PC-9 (cell line): ENCODE results near the gene ZDHHC14. TPM values are rescaled to one million over a fixed set of nuclear protein-coding genes. Genes with fewer than 3 reads are reported as not detected.

Source experiments
- BruUV-seq: library from RNA; stranded (reverse); fragments of 400-500 nt; replicated peaks from 2 replicates; lab custom pipeline; 2021; lab: Mats Ljungman, UMichigan
- CTCF ChIA-PET: fragments of 300-600 bp; sonication (Branson Sonifier 250); formaldehyde crosslinking; loops from one replicate; lab custom pipeline; 2022; ENCODE audit warnings: antibody characterized with exemption; lab: Charles Lee
- POLR2A ChIA-PET: fragments of 300-600 bp; sonication (Branson Sonifier 250); formaldehyde crosslinking; loops from one replicate; lab custom pipeline; 2022; ENCODE audit warnings: antibody characterized with exemption; ENCODE audit not compliant: unreplicated experiment; lab: Charles Lee
- DNase-seq, 2 experiments: peaks; one replicate each; pipeline versions ENCODE4 v3.0.0 to v3.0.0-alpha.2; 2015 to 2022; ENCODE audit warnings: mixed read lengths in 1 of 2
- H2AFZ ChIP-seq: fragments of 200-600 bp; sonication (generic); 2 replicates; pipeline ENCODE4 v1.8.1; 2017; ENCODE audit warnings: antibody characterized with exemption
- H3F3A ChIP-seq: fragments of 200-600 bp; sonication (generic); 2 replicates; pipeline ENCODE4 v1.8.1; 2017; ENCODE audit warnings: antibody characterized with exemption, mild to moderate bottlenecking, low read depth; ENCODE audit not compliant: insufficient read depth
- H3K27ac ChIP-seq: fragments of 200-600 bp; sonication (generic); 2 replicates; pipeline ENCODE4 v1.6.1; 2016; ENCODE audit warnings: mixed run types
- H3K27me3 ChIP-seq: fragments of 200-600 bp; sonication (generic); 2 replicates; pipeline ENCODE4 v1.6.1; 2016; ENCODE audit warnings: low read depth, mixed run types; ENCODE audit not compliant: insufficient read depth
- H3K36me3 ChIP-seq: fragments of 200-600 bp; sonication (generic); 2 replicates; pipeline ENCODE4 v1.6.1; 2016; ENCODE audit warnings: low read depth, mixed run types
- H3K4me1 ChIP-seq: fragments of 200-600 bp; sonication (generic); replicated peaks from 2 replicates; pipeline ENCODE4 v1.6.1; 2016; ENCODE audit warnings: mixed run types; ENCODE audit not compliant: insufficient read depth
- H3K4me2 ChIP-seq: fragments of 200-600 bp; sonication (generic); 2 replicates; pipeline ENCODE4 v1.6.1; 2017; ENCODE audit warnings: mixed run types
- H3K4me3 ChIP-seq: fragments of 200-600 bp; sonication (generic); 2 replicates; pipeline ENCODE4 v1.6.1; 2016; ENCODE audit warnings: mixed run types
- H3K79me2 ChIP-seq: fragments of 200-600 bp; sonication (generic); 2 replicates; pipeline ENCODE4 v1.6.1; 2017; ENCODE audit warnings: low read depth, mixed run types
- H3K9me2 ChIP-seq: fragments of 200-600 bp; sonication (generic); 2 replicates; pipeline ENCODE4 v1.8.1; 2017; ENCODE audit warnings: mild to moderate bottlenecking; ENCODE audit not compliant: insufficient read depth
- H3K9me3 ChIP-seq: fragments of 200-600 bp; sonication (generic); 2 replicates; pipeline ENCODE4 v1.8.1; 2016; ENCODE audit warnings: low read depth; ENCODE audit not compliant: insufficient read depth
- H4K20me1 ChIP-seq: fragments of 200-600 bp; sonication (generic); 2 replicates; pipeline ENCODE4 v1.8.1; 2017; ENCODE audit not compliant: insufficient read depth
- EZH2 ChIP-seq: fragments of 200-600 bp; sonication (generic); IDR thresholded peaks from 2 replicates; pipeline ENCODE4 v1.8.0; 2017; ENCODE audit warnings: antibody characterized with exemption, low read depth
- intact Hi-C: fragments of 100-400 bp; cut with micrococcal nuclease; formaldehyde crosslinking; loops from one replicate; pipeline ENCODE4 v1.10.0; 2022; ENCODE audit not compliant: unreplicated experiment
- total RNA-seq: library from RNA; stranded (reverse); gene quantifications from 2 replicates; pipeline ENCODE4 v1.2.3, GENCODE V29; 2021
- TF ChIP-seq, protein P1 (sequence below): fragments of 200-600 bp; sonication (generic); conservative IDR thresholded peaks from 2 replicates; pipeline ENCODE4 v1.6.1; 2017; ENCODE audit warnings: mixed run types, antibody characterized with exemption, mild to moderate bottlenecking, moderate library complexity

Gene ZDHHC14
- total RNA-seq, 1 experiment from 2014 or later: 5.6 TPM

DNA sequence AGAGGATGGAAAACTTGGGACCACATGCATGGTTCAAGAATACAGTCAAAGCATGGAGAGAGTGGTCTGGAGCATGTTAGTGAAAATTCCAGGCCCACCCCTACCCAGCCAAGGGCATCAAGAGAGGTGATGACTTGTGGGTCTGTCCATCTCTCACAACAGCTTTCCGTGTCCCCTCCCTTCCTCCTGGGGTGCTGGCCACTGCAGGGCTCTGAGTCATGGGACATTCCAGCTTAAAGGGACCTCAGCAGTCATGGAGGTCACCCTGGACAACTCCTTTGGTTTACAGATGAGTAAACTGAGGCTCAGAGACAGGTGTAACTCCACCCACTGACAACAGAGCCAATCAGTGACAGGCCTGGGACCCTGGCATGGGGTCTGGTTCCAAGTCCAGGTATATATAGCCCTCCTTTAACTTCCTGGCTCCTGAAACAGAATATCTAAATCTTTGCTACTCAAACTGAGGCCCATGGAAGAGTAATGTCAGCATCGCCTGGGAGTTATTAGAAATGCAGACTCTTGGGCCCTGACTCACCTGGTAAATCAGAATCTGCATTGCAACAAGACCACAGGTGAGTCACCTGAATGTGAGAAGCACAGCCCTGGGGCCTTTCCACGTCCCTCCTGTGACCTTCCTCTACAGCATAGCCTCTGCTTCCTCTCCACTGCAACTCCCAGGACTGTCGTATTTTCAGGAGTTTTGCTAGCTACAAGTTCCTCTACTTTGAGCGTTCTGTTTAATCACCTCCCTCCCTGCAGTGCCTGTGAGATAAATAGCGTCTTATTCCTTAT lies 170.2 kb downstream of the ZDHHC14 start:
- ChIA-PET CTCF (no interaction called here), POLR2A (no interaction called here)
- DNase-seq: peak; percentile 45 to 83
- H3K9me3 ChIP-seq: no peaks in the 10 kb centered on the region
- no peaks in the 10 kb centered on the region for H3K79me2 ChIP-seq
- H3K27ac ChIP-seq: peak overlapping the region; percentile 93
- H3K9me2 ChIP-seq: no peaks in the 10 kb centered on the region
- H3K4me3 ChIP-seq: peak overlapping the region; percentile 6; the same call in 1 of the 2 replicates
- peak overlapping the region; percentile 21; the same call in 1 of the 2 replicates for H2AFZ ChIP-seq
- H3F3A ChIP-seq: peaks cover 25% of the 10 kb centered on the region
- TF ChIP-seq, protein P1, sequence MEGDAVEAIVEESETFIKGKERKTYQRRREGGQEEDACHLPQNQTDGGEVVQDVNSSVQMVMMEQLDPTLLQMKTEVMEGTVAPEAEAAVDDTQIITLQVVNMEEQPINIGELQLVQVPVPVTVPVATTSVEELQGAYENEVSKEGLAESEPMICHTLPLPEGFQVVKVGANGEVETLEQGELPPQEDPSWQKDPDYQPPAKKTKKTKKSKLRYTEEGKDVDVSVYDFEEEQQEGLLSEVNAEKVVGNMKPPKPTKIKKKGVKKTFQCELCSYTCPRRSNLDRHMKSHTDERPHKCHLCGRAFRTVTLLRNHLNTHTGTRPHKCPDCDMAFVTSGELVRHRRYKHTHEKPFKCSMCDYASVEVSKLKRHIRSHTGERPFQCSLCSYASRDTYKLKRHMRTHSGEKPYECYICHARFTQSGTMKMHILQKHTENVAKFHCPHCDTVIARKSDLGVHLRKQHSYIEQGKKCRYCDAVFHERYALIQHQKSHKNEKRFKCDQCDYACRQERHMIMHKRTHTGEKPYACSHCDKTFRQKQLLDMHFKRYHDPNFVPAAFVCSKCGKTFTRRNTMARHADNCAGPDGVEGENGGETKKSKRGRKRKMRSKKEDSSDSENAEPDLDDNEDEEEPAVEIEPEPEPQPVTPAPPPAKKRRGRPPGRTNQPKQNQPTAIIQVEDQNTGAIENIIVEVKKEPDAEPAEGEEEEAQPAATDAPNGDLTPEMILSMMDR: no peak
- TF ChIP-seq EZH2: no peak
- no peaks in the 10 kb centered on the region for H3K27me3 ChIP-seq
- H3K4me2 ChIP-seq: peak overlapping the region; percentile 71
- no TSS peak for BruUV-seq
- no peaks in the 10 kb centered on the region for H3K36me3 ChIP-seq
- peaks cover 44% of the 10 kb centered on the region for H3K4me1 ChIP-seq
- intact Hi-C loops: no loop called here
- no peaks in the 10 kb centered on the region for H4K20me1 ChIP-seq

DNA sequence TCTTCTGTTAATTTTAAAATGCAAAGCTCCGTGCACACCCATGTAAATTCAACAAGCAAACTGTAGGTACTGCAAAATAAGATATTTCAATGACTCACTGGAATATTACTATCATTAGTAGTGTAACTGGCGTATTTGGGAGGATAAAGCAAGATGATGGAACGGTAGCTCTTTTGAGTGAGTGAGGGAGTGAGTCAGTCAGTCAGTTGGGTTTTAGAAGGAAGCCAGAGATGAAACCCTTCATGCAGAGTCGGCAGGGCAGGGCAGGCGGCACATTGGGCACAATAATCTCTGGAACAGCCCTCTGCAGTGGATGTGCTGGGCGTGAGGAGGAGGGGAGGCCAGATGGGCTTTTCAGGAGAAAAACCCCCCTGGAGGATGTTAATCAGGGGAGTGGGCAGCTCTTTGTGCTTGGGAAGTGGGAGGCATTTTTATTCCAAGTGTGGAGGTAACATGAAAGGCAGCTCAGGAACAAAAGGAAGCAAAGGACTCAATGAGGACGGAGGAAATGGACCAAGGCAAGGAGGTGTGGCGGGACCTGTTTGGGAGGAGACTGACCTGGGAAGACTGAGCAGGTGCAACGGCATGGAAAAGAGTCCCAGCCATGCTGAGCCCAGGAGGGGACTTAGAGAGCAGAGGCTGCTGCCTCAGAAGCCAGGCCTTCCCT lies 171.2 kb downstream of the ZDHHC14 start:
- no peaks in the 10 kb centered on the region for H3K36me3 ChIP-seq
- no peaks in the 10 kb centered on the region for H3K27me3 ChIP-seq
- POLR2A ChIA-PET: no interaction called here
- H3K27ac ChIP-seq: peak overlapping the region; percentile 93
- H3F3A ChIP-seq: peaks cover 25% of the 10 kb centered on the region
- no peaks in the 10 kb centered on the region for H3K79me2 ChIP-seq
- no TSS peak for BruUV-seq
- peak overlapping the region; percentile 6; the same call in 1 of the 2 replicates for H3K4me3 ChIP-seq
- DNase-seq: peak; percentile 11 to 62
- H3K4me1 ChIP-seq: peaks cover 44% of the 10 kb centered on the region
- TF ChIP-seq, protein P1: no peak
- no peak for TF ChIP-seq EZH2
- H2AFZ ChIP-seq: peak overlapping the region; percentile 21
- intact Hi-C loops: no loop called here
- H3K9me2 ChIP-seq: no peaks in the 10 kb centered on the region
- peak overlapping the region; percentile 71 for H3K4me2 ChIP-seq
- CTCF ChIA-PET: no interaction called here
- H3K9me3 ChIP-seq: no peaks in the 10 kb centered on the region
- H4K20me1 ChIP-seq: no peaks in the 10 kb centered on the region

DNA sequence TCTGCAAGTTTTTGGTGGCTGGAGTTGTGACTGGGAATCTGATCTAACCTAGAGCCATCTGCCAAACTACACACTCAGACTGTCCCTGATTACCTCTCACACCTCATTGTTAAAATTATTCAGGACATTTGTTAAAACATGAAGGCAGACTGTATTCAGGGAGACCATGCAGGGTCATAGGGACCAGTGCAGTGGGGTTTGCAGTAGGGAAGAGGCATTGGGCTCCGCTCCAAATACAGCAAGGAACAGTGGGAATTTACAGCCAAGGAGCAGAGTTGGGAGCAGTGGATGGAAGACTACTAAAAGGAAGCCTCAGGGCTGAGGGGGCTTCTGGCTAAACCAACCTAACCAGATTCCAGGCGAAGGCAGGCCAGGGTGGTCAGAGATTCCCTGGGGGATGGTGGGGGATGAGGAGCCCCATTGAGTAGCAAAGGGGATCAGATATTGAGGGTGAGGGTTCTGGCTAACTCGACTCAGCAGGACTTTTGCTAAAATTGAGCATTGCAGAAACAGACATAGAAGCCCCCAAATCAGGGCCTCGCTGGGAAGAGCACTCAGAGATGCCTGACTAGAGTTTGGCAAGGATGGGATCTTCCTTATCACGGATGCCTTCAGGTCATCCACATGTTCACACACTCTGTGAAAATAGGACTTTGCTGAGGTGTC lies 172.0 kb downstream of the ZDHHC14 start:
- TF ChIP-seq, protein P1: no peak
- no peak for TF ChIP-seq EZH2
- Histone ChIP-seq H2AFZ (0 out of 2 replicates have a peak overlapping the region, but pooled peaks have one; percentile 10), H3K4me3 (no peak overlapping the region), H3K4me2 (peak overlapping the region; percentile 71), H4K20me1 (no peaks in the 10 kb centered on the region), H3K36me3 (no peaks in the 10 kb centered on the region), H3K4me1 (peaks cover 44% of the 10 kb centered on the region), H3F3A (peaks cover 25% of the 10 kb centered on the region), H3K9me3 (no peaks in the 10 kb centered on the region), H3K79me2 (no peaks in the 10 kb centered on the region), H3K27me3 (no peaks in the 10 kb centered on the region), H3K27ac (peak overlapping the region; percentile 93), H3K9me2 (no peaks in the 10 kb centered on the region)
- CTCF ChIA-PET: no interaction called here
- POLR2A ChIA-PET: no interaction called here
- no peak for DNase-seq
- intact Hi-C loops: no loop called here
- no TSS peak for BruUV-seq
